Glomerular visceral epithelial cell (primary cell): ENCODE data around the gene ABLIM2.
A peak's percentile ranks its signal among the peaks of the same experiment; 100 is the strongest.

Experiments
- DNase-seq: peaks from one replicate; pipeline ENCODE4 v3.0.0-alpha.2; 2016; ENCODE audit errors: extremely low spot score

Gene ABLIM2

GRCh38 chr4:8005033-8005808 lies 153.4 kb downstream of the ABLIM2 start:
- no peak for DNase-seq

GRCh38 chr4:8004066-8004465 lies 154.5 kb downstream of the ABLIM2 start:
- no peak for DNase-seq

GRCh38 chr4:8002525-8003309 lies 155.9 kb downstream of the ABLIM2 start:
- DNase-seq: no peak

GRCh38 chr4:8001564-8002355 lies 156.9 kb downstream of the ABLIM2 start:
- no peak for DNase-seq

GRCh38 chr4:8000721-8001491 lies 157.7 kb downstream of the ABLIM2 start:
- DNase-seq: no peak

GRCh38 chr4:8000247-8000646 lies 158.4 kb downstream of the ABLIM2 start:
- no peak for DNase-seq

GRCh38 chr4:7999695-8000094 lies 158.9 kb downstream of the ABLIM2 start:
- no peak for DNase-seq

- DNase-seq: no peak
These were observed 159.3 kb downstream of the ABLIM2 start for GRCh38 chr4:7999279-7999678.

- no peak for DNase-seq
These were observed 160.2 kb downstream of the ABLIM2 start for GRCh38 chr4:7998447-7998846.

- DNase-seq: no peak
These were observed 162.7 kb downstream of the ABLIM2 start for GRCh38 chr4:7995866-7996265.

- DNase-seq: no peak
These were observed 163.5 kb downstream of the ABLIM2 start for GRCh38 chr4:7995135-7995534.

- DNase-seq: no peak
These were observed 164.9 kb downstream of the ABLIM2 start for GRCh38 chr4:7993671-7994070.

- DNase-seq: no peak
These were observed 165.8 kb downstream of the ABLIM2 start for GRCh38 chr4:7992846-7993245.

GRCh38 chr4:7990807-7991459 lies 167.7 kb downstream of the ABLIM2 start:
- DNase-seq: no peak

- DNase-seq: no peak
These were observed 169.0 kb downstream of the ABLIM2 start for GRCh38 chr4:7989654-7990053.

- DNase-seq: no peak
These were observed 170.2 kb downstream of the ABLIM2 start for GRCh38 chr4:7988437-7988836.

- peak; percentile 79 for DNase-seq
These were observed 171.2 kb downstream of the ABLIM2 start for GRCh38 chr4:7987148-7987989.

- DNase-seq: peak; percentile 58
These were observed 172.6 kb downstream of the ABLIM2 start for GRCh38 chr4:7985891-7986441.

GRCh38 chr4:7985072-7985471 lies 173.5 kb downstream of the ABLIM2 start:
- DNase-seq: no peak
